ENCODE measurements around the gene TSC22D2. TPM values are rescaled to one million over a fixed set of nuclear protein-coding genes. Genes with fewer than 3 reads are reported as not detected.

TSC22D2 gene
- total RNA-seq, 1 experiment from 2014 or later: 26.5 TPM

DNA sequence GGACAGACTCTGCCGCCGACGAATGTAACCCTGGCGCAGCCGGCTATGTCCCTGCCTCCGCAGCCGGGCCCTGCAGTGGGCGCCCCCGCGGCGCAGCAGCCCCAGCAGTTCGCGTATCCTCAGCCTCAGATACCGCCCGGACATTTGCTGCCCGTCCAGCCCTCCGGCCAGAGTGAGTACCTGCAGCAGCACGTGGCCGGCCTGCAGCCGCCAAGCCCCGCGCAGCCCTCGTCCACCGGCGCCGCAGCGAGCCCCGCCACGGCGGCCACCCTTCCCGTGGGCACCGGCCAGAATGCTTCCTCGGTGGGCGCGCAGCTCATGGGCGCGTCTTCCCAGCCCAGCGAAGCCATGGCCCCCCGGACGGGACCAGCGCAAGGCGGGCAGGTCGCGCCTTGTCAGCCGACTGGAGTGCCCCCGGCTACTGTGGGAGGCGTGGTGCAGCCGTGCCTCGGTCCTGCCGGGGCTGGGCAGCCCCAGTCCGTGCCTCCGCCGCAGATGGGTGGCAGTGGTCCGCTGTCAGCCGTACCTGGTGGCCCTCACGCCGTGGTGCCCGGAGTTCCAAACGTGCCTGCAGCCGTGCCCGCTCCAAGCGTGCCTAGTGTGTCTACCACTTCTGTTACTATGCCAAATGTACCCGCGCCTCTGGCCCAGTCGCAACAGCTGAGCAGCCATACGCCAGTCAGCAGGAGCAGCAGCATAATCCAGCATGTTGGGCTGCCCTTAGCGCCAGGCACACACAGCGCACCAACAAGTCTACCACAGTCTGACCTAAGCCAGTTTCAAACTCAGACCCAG lies 2.4 kb downstream of the TSC22D2 start:
- H4K20me1 ChIP-seq (ENCODE audit: control insufficient read depth, insufficient read depth, insufficient read length): no peaks in the 10 kb centered on the region
- Mint-ChIP-seq H3K4me3 (peak overlapping the region; percentile 93 to 95), H3K36me3 (ENCODE audit: insufficient read depth in 1 of 3, low read depth in 3 of 3) (peaks cover 0 to 16% (median 10%) of the 10 kb centered on the region in 3 experiments; a peak in 5 of 7 replicates), H3K9me3 (no peaks in the 10 kb centered on the region), H3K4me1 (peaks cover 52 to 56% of the 10 kb centered on the region in 2 experiments), H3K27ac (no peak overlapping the region; a peak in 1 of 7 replicates), H3K27me3 (ENCODE audit: low read depth) (no peaks in the 10 kb centered on the region)
- H2BK15ac ChIP-seq (ENCODE audit: low read depth, low read length): no peak overlapping the region
- H3K14ac ChIP-seq (ENCODE audit: insufficient read depth, low read length): no peak overlapping the region
- peak; percentile 34 for DNase-seq
- peaks cover 26% of the 10 kb centered on the region for H3K23me2 ChIP-seq (ENCODE audit: insufficient read length, low read depth, low read length, poor library complexity, severe bottlenecking)
- no peak overlapping the region for H4K91ac ChIP-seq (ENCODE audit: insufficient read length, low read depth, low read length)
- H2AK5ac ChIP-seq (ENCODE audit: insufficient read length, low read length): no peak overlapping the region
- no peak overlapping the region for H2BK12ac ChIP-seq (ENCODE audit: insufficient read length, low read depth, low read length)
- no peak overlapping the region for H2BK120ac ChIP-seq (ENCODE audit: low read depth, low read length, poor library complexity, severe bottlenecking)
- no peak overlapping the region for H3K27ac ChIP-seq (ENCODE audit: insufficient read length, low read depth, low read length)
- H3K4me1 ChIP-seq (ENCODE audit: insufficient read depth, low read length): no peaks in the 10 kb centered on the region
- H3T11ph ChIP-seq (ENCODE audit: low read length): no peak overlapping the region
- no peak overlapping the region for H4K5ac ChIP-seq (ENCODE audit: insufficient read length, low read depth, low read length)
- WGBS (ENCODE audit: extremely low coverage, insufficient read length, low lambda C conversion rate): no CpG with 5 or more reads among the region's 68 CpGs
- peaks cover 18% of the 10 kb centered on the region; the same call in 1 of the 2 replicates for H3K79me2 ChIP-seq (ENCODE audit: insufficient read depth, low read length)
- H3K79me1 ChIP-seq (ENCODE audit: insufficient read depth, low read depth, low read length, poor library complexity, severe bottlenecking): no peaks in the 10 kb centered on the region
- H3K27me3 ChIP-seq (ENCODE audit: insufficient read depth, low read length): no peaks in the 10 kb centered on the region
- no peak overlapping the region for H3K4ac ChIP-seq (ENCODE audit: low read depth, low read length)
- no peak overlapping the region for H3K56ac ChIP-seq (ENCODE audit: insufficient read length, low read depth, low read length)
- no peak overlapping the region for H2BK20ac ChIP-seq (ENCODE audit: low read depth, low read length, poor library complexity, severe bottlenecking)
- no peak overlapping the region for H2BK5ac ChIP-seq (ENCODE audit: insufficient read length, low read length)
- H3K23ac ChIP-seq (ENCODE audit: insufficient read length, low read depth, low read length): no peak overlapping the region
- H4K8ac ChIP-seq (replicated peaks; ENCODE audit: insufficient read length, low read depth, low read length): no peak overlapping the region
- no peaks in the 10 kb centered on the region for H3K9me3 ChIP-seq (ENCODE audit: control insufficient read depth, low read depth, low read length)
- TF ChIP-seq, protein P1, sequence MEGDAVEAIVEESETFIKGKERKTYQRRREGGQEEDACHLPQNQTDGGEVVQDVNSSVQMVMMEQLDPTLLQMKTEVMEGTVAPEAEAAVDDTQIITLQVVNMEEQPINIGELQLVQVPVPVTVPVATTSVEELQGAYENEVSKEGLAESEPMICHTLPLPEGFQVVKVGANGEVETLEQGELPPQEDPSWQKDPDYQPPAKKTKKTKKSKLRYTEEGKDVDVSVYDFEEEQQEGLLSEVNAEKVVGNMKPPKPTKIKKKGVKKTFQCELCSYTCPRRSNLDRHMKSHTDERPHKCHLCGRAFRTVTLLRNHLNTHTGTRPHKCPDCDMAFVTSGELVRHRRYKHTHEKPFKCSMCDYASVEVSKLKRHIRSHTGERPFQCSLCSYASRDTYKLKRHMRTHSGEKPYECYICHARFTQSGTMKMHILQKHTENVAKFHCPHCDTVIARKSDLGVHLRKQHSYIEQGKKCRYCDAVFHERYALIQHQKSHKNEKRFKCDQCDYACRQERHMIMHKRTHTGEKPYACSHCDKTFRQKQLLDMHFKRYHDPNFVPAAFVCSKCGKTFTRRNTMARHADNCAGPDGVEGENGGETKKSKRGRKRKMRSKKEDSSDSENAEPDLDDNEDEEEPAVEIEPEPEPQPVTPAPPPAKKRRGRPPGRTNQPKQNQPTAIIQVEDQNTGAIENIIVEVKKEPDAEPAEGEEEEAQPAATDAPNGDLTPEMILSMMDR (conservative IDR thresholded peaks at IDR 0.05): peak; percentile 5; the same call in 2 of the 3 replicates
- H2AFZ ChIP-seq (ENCODE audit: low read length): no peak overlapping the region
- H3K18ac ChIP-seq (ENCODE audit: insufficient read length, low read depth, low read length): no peak overlapping the region
- peak overlapping the region; percentile 11 for H3K9ac ChIP-seq (ENCODE audit: extremely low read depth, insufficient read length, low read length)
- H3K4me2 ChIP-seq (ENCODE audit: insufficient read depth, insufficient read length, low read length): peak overlapping the region; percentile 67

All from H9 (cell line).